LoVo (cell line): ENCODE measurements around the gene DRG2.

Source experiments
- DNase-seq: peaks from one replicate; pipeline ENCODE4 v3.0.0-alpha.2; 2016; ENCODE audit warnings: low spot score

The DRG2 gene

DNA sequence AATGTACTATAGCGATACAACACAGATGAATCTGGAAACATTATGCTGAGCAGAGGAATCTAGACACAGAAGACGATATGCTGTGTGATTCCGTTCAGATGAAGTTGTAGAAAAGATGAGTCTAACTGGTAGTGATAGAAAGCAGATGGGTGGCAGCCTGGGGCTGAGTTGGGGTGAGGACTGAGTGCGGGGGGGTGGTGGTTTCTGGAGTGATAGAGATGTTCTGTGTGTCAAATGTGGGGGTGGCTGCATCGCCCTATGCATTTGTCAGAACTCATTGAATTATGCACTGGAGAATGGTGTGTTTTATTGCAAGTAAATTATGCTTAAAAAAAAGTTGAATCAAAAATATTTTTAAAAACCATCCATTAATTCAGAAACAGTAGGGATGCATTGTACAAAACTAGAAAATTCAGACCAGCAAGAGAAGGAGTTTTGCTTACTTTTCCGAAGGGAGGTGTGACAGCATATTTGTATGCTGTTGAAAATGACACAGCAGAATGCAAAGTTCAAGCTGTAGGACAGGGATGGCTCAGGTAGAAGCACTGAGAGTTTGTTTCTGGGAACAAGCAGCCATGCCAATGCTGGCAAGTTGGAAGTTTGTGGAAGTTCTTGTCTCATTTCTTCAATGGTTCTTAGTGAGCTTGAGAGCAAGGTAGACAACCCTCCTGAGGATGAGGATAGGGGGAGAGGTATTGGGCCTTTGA, 13.0 kb upstream of the DRG2 start:
- no peak for DNase-seq

DNA sequence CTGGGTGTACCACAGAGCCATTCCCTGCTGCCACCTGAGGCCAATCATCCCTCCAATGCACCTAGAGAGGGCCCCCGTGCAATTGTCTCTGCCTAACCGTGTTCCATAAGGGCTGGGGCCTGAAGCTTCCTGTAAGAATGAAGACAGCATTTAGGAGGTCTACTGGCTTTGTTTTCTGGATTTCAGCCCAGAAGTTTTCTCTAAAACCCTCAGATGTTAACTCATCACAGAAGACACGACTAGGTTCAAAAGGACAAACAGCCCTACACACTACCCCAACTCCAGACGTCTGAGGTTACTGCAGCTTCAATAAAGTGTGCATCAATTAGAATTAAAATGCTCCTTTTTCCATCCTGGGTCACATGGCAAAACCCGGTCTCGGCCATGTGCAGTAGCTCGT, 10.8 kb upstream of the DRG2 start:
- DNase-seq: no peak

DNA sequence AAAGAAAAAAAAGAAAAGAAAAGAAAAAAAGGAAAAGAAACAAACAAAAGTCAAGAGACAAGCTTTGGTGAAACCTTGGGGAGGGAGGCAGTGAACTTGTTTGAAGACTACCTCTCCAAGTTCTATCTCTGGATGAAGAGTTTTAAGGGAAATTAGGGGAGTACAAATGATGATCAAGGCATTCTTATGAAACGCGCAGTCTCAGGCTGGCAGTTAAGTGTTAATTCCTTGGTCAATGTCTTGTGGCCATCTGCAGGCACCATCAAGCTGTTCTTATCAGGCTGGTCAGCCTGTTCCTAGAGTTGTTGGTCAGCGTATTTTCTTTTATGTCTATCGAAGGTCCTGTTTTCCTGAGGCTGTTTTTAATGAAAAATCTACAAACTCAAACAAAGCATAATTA, 8.2 kb upstream of the DRG2 start:
- no peak for DNase-seq

DNA sequence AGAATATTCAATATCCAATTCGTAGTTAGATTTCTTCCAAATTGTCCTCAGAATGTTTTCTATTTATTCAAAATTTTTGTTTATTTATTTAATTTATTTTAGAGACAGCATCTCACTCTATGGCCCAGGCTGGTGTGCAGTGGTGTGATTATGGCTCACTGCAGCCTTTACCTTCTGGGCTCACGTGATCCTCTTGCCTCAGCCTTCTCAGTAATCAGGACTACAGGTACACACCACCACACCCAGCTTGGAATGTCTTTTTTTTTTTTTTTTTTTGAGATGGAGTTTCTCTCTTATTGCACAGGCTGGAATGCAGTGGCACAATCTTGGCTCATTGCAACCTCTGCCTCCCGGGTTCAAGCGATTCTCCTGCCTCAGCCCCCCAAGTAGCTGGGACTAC, 3.5 kb upstream of the DRG2 start:
- no peak for DNase-seq

DNA sequence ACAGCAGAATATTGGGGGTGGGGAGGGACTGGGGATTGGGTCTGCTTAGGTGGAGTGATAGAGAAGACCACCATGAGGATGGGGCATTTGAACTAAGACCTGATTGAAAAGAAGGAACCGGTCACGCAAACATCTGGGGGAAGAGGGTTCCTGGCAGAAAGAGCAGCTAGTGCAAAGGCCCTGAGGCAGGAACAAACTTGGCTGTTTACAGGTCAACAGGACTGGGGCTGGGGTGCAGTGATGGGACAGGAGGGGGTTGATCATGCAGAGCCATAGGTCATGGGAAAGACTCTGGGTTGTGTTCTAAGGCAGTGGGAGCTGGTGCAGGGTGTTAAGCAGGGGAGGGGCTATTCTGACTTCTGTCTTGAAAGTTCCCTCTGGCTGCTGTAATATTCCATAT, 1.9 kb downstream of the DRG2 start:
- DNase-seq: no peak

DNA sequence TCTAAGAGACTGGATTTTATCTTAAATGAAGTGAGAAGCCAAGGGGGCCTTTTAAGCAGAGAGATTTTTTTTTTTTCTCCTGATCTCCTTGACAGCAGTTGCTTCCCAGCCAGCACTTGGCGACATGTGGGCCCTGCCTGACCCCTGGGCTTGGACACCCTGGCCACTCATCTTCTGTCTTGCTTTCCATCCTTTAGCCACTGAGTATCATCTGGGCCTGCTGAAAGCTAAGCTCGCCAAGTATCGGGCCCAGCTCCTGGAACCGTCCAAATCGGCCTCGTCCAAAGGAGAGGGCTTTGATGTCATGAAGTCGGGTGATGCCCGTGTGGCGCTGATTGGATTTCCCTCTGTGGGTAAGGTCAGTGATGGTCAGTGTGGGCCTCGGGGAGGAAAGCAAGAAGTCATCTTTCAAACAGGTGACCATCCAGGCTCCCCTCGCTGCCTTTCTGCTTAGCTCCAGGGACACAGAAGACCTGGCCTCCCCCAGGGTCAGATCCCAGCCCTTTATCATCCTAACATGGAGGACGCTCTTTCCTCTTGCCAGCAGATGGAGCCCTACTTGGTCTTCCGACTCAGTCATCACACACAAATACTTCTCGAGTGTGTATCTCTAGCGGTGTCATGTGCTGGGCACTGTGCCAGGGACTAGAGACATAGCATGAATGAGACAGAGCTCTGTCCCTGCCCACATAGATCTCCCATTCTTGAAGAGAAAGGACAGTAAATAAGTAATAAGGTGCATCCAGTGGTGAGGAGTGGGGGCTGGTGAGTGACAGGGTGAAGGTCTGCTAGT, 6.1 kb downstream of the DRG2 start:
- no peak for DNase-seq

DNA sequence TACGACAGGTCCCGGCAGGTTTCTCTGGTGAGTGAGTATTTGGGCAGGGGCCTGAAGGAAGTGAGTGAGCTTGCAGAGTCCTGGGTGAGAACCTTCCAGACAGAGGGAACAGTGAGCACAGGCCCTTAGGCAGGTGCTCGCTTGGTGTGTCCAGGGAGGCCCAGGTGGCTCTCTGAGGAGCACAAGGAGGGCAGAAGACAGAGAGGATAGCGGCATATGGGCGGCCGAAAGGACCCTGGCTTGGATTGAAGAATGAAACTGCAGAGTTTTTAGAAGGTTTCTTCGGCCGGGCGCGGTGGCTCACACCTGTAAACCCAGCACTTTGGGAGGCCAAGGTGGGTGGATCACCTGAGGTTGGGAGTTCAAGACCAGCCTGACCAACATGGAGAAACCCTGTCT, 6.7 kb downstream of the DRG2 start:
- DNase-seq: no peak

DNA sequence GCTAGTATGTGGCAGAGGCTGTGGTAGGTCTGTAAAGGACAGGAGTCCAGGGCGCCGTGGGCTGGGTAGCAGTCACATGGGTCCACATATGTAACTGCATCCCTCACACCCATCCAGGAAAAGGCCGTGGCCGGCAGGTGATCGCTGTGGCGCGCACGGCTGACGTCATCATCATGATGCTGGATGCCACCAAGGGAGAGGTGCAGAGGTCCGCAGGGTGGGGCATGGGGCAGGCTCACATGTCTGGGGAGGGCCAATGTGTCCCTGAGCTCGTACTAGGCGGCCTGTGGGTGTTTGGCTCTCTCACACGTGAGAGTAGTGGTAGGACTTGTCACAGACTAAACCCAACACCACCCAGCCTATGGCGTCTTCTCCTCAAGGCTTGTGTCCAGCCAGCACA, 11.8 kb downstream of the DRG2 start:
- DNase-seq: no peak

DNA sequence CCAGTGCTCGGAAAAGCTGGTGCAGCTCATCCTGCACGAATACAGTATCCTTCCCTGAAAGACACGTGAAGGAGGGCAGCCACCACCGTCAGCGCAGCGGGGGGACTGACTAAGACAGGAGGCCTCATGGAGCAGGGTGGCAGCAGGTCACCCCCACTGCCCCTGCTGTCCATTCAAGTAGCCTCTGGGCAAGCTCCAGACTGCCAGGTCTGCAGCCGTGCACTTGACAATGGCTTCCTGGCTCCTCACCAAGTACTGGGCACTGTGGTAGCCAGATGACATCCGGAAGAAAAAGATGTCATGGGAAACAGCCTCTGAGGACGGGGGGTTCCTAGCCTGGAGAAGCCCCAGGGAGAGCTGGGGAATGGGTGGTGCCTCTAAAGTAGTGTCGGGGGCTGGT, 12.9 kb downstream of the DRG2 start:
- no peak for DNase-seq

DNA sequence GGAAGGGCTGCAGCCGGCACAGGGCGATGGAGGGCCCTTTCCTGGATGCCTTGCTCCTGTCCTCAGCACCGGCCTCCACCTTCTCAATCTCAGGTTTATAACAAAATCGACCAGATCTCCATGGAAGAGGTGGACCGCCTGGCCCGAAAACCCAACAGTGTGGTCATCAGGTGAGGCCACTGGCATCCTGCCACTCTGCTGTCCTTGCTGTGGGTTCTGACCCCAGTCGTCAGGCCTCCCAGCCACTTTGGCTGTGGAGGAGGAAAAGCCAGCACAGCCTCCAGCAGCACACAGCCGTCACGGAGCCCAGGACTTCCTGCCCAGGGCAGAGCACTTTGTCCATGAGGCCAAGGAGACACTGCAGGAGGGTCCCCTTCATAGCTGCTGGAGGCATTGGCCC, 14.1 kb downstream of the DRG2 start:
- no peak for DNase-seq

DNA sequence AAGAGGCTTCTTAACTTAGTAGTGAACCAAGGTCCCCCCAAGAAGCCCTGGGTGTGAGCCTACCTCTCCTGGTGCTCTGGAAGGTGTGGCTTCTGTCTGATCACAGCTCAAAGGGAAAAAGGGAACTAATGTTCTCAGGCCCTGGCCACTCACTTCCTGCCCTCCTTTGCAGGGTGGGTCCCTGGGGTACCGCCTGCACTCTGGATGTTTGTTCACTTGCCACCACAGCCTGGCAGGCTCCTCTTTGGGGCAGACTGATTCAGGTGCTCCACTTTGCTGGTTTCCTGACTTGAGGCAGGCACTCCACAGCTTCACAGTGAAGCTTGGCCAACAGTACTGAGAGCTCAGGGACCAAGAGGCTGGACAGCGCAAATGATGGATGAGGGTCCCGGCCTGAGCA, 14.9 kb downstream of the DRG2 start:
- no peak for DNase-seq

DNA sequence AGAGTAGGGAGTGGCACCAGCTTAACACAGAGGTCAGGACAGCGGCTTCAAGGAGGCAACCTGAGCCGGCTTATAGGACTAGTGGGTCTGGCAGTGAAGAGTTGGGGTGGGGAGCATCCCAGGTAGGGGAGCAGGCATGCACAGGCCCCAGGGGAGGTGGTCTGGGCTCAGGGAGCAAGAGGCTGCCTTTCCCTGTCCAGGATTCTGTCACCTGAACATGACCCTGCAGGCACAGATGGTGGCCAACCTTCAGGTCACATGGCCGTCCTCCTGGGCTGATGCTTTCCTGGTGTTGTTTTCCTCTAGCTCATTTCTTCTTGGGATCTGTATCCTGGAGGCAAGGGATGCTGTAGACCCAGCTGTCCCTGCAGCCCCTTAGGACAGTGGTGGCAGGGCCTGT, 17.3 kb downstream of the DRG2 start:
- no peak for DNase-seq

DNA sequence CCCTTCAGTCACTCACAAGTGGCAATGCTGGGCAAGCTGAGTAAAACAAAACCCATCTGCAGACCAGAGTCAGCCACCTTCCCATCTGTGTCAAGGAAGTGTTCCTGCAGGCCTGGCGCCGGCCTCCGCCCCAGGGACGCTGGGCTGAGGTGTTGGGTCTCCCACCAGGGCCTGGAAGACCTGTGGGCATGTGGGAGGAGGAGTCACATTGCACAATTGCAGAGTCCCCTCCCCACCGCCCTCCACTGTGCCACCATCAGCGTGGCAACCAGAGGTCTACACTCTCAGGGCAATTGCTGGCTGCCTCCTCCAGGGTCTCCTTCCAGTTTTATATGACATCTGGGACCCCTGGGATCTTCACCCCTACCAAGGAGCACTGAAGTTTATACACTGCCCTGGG, 17.8 kb downstream of the DRG2 start:
- no peak for DNase-seq

DNA sequence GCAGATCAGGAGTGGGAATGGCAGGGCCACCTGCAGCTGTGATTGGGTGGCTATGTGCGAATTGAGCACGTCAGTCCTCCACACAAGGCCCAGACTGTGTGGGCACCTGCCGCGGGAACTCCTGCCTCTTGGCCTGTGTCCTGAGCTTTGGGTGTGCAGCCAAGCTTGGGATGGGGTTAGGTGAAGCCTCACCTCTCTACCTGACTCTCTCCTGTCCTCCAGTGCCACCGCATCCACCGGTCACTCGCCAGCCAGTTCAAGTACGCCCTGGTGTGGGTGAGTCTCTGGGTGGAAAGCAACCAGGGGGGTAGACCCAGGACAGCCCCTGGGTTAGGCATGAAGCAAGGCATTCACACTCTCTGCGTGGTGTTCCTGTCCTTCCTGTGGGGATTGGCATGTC, 18.5 kb downstream of the DRG2 start:
- no peak for DNase-seq

DNA sequence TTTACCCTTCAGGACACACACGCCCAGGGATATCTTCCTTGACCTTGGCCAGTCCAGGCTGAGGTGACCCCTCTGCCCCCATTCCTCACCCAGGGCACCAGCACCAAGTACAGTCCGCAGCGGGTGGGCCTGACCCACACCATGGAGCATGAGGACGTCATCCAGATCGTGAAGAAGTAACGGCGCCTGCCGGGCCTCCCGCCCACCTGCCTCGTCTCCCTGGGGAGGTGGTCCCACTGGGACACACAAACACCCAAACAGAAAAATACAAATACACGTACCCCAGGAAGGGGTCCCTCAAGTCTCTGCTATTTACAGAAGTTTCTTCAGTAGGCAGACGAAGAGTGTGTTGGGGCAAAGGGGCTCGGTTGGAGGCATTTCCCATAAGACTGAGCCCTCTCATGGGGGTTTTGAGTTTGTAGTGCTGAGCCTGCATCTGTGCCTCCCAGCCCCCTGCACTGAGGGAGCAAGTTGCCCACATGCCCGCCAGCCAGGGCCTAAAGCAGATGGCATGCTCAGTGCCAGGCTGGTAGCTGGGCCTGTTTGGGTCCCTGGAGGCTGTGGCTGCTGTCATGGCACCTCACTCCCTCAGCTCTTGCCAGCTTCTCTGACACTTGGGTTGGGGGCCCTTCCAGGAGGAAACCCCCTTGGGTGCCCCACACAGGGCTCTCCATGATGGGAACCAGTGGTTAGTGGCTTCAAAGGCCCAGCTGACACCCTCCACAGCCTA, 19.5 kb downstream of the DRG2 start:
- no peak for DNase-seq

DNA sequence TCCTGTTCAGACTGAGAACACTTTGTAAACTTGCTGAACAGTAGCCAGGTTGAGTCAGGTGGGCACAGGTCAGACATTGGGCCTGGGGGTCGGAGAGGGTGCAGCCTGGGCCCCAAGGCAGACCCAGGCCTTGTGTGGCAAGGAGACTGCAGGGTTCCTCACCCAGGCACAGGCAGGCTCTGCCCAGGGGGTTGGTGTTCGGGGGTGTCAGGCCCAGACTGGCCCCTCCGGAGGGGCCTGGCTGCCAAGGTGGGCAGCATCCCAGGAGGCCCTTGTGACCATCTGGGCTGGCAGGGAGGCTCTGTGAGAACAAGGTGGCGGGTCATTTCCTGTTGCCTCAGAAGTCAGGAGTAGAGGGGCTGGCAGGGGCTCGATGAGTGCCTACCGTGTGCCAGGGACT, 20.2 kb downstream of the DRG2 start:
- DNase-seq: no peak

DNA sequence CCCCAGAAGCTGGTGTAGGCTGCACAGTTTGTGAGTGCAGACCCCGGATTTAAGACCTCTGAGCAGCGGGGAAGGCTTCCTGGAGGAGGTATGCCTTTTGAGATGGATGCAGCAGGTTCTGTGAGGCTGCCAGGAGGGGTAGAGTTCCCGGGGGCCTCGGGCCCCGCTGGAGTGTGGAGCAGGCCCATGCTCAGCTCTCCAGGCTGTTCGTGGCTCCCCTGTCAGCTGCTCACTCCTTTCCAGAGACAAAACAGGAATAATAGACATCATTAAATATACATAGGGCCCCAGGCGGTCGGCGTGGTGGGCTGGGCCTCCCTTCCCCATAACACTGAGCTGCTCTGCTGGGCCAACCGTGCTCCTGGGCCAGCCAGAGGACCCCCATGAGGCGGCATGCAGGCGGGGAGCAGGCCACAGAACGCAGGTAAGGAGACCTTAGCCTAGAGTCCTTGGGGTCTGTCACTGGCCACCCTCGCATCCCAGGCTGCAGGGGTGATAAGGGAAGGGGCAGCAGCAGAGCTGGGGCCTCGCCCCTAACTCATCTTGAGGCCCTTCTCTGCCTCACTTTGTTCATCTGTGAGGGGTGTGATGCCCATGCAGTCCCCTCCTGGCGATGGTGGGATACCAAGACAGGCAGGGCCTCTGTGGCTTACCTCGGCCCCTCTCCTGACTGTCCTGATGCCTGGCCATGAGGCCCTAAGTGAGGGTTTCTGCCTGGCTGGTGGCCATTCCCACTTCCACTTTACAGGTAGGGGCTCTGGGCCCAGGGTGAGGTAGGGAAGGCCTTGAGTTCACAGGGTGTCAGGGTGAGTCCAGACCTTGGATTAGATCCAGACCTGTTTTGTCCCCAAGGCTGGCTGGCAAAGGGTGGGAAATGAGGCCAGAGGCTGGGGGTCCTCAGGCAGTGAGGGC, 20.9 kb downstream of the DRG2 start, which contains the start of gene MYO15A:
Gene MYO15A, plus strand, starts transcription at position 356 of the 912 bp plus-strand sequence. CDS start 10,045 bp downstream, outside the sequence.
- DNase-seq: no peak

DNA sequence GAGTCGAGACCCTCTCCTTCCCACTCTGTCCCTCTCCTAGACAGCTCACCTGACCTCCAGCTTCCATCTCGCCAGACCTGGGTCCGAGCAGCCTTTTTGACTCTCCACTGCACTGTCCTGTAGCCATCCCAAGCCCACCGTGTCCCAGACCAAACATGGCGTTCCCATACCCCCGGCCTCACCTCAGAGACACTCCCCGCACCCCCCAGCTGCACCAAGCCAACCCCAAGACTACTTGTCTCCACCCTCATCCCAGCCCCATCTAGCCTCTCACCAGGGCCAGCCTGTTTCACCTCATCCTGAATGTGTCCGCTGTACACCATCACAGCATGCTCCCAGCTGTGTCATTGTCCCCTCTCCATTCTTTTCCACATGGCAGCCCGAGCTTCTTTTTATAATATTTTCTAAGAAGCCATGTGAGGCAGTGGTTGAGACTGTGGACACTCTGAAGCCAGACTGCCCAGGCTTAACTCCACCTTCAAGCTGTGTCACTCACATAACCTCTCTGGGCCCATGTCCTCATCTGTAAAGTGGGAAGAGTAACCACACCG, 22.3 kb downstream of the DRG2 start:
- DNase-seq: no peak

DNA sequence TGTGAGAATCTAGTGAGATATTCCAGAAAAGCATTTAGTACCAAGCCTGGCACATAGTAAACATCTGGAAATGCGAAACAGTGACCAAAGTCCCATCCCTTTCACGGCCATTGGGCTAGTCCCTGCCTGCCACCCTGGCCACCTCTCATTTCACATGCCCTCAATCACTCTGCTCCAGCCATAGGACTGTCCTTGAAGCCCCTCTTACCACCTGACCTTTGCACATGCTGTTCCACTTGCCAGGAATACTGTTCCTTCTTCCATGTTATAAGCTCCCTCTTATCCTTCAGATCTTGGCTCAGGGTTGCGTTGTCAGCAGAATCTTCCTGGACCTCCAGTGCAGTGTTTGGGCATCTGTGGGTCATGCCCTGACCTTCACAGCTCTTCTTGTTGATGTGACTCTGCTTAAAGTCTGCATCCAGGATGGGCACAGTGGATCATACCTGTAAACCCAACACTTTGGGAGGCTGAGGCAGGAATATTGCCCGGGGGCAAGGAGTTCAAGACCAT, 22.9 kb downstream of the DRG2 start:
- DNase-seq: no peak

DNA sequence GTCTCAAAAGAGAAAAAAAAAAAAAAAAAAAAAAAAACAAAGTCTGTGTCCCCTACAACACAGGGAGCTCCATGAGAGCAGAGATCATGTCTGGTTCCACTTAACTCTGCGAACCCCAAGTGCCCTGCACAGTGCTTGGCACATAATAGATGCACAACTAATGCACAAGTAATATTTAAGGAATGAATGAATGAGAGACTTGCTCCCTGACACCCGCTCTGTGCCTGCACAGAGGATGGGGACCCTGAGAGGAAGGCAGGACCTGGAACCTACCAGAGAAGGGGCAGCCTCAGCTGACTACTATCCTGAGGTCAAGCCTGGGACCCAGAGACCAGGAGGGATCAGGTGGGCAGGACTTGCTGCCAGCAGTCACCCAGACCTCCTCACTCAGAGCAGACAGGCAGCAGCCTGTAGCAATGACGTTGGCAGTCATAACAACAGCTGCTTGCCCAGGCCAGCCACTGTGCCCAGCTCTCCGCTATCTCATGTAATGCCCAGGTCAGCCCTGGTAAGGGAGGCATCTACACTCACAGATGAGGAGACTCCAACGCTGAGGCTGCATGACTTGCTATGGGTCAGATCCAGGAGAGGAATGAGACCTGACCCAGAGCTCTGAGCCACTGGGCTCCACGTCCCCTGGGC, 23.7 kb downstream of the DRG2 start:
- DNase-seq: no peak

DNA sequence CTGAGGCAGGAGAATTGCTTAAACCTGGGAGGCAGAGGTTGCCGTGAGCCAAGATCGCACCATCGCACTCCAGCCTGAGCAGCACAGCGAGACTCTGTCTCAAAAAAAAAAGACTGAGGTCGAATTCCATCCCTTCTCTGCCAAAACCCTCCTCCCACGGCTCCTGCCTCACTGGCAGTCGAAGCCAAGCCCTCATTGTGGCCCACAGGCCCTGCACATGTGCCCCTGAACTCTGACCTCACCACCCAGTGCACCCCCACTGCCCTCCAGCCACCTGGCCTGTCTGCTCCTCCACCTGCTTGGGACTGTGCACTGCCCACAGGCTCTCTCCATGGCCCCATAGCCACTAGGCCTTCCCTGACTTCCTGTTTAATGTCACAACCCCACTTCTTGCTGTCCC, 27.8 kb downstream of the DRG2 start:
- no peak for DNase-seq
